Fibroblast of lung (primary cell): ENCODE data around the gene ERH. TPM values are rescaled to one million over a fixed set of nuclear protein-coding genes. Genes with fewer than 3 reads are reported as not detected.

ENCODE experiments used
- DNase-seq, 2 donors: peaks; one replicate each; pipeline versions ENCODE4 v3.0.0 to v3.0.0-alpha.2; 2010; ENCODE audit warnings: low read depth in 2 of 2
- H2AFZ ChIP-seq: 2 replicates; pipeline ENCODE4 v1.5.1; 2012; ENCODE audit warnings: low read length, control low read depth, inconsistent platforms
- H3K27ac ChIP-seq: 2 replicates; pipeline ENCODE4 v1.5.1; 2011; ENCODE audit warnings: low read length, control low read depth; ENCODE audit not compliant: insufficient read depth
- H3K27me3 ChIP-seq: 2 replicates; pipeline ENCODE4 v1.5.1; 2011; ENCODE audit warnings: mild to moderate bottlenecking, low read length; ENCODE audit not compliant: control insufficient read depth, insufficient read depth
- H3K36me3 ChIP-seq: 2 replicates; pipeline ENCODE4 v1.5.1; 2011; ENCODE audit warnings: low read length; ENCODE audit not compliant: control insufficient read depth, insufficient read depth
- H3K4me1 ChIP-seq: 2 replicates; pipeline ENCODE4 v1.5.1; 2011; ENCODE audit warnings: low read length; ENCODE audit not compliant: control insufficient read depth, insufficient read depth; ENCODE audit errors: extremely low read depth
- H3K4me2 ChIP-seq: 2 replicates; pipeline ENCODE4 v1.5.1; 2011; ENCODE audit warnings: low read length, control low read depth; ENCODE audit not compliant: insufficient read depth; ENCODE audit errors: extremely low read depth
- H3K4me3 ChIP-seq, 4 experiments: fragments of 200-600 bp in 1 of 4; sonication (generic) in 1 of 4; replicated peaks in 1 of 4; 2 replicates each; pipeline ENCODE4 v1.5.1; 2011 to 2016; ENCODE audit warnings: low read length in 4 of 4, low read depth in 3 of 4, mild to moderate bottlenecking in 3 of 4, control low read depth in 2 of 4, inconsistent platforms in 1 of 4, mixed read lengths in 1 of 4; ENCODE audit not compliant: insufficient read depth in 1 of 4; ENCODE audit errors: control extremely low read depth in 1 of 4
- H3K79me2 ChIP-seq: 2 replicates; pipeline ENCODE4 v1.5.1; 2012; ENCODE audit warnings: mild to moderate bottlenecking, low read length, inconsistent platforms; ENCODE audit not compliant: control insufficient read depth, insufficient read depth
- H3K9ac ChIP-seq: 2 replicates; pipeline ENCODE4 v1.5.1; 2011; ENCODE audit warnings: mild to moderate bottlenecking, low read length, control low read depth; ENCODE audit not compliant: insufficient read depth
- H3K9me3 ChIP-seq: 2 replicates; pipeline ENCODE4 v1.5.1; 2012; ENCODE audit warnings: low read depth, low read length; ENCODE audit not compliant: control insufficient read depth, insufficient read depth
- H4K20me1 ChIP-seq: 2 replicates; pipeline ENCODE4 v1.5.1; 2011; ENCODE audit warnings: low read length; ENCODE audit not compliant: control insufficient read depth, insufficient read depth; ENCODE audit errors: extremely low read depth
- CTCF ChIP-seq, 2 donors: IDR thresholded peaks in 1 of 2; conservative IDR thresholded peaks in 1 of 2; 1 replicate in 1 of 2; 2 replicates in 1 of 2; pipeline ENCODE4 v1.5.1; 2011 to 2012; ENCODE audit warnings: low read length in 2 of 2, control low read depth in 1 of 2, inconsistent platforms in 1 of 2, low read depth in 1 of 2, mild to moderate bottlenecking in 1 of 2
- EZH2 ChIP-seq: IDR thresholded peaks from 2 replicates; pipeline ENCODE4 v1.5.1; 2012; ENCODE audit warnings: low read length, control low read depth, mild to moderate bottlenecking; ENCODE audit errors: missing control alignments
- polyA plus RNA-seq, 2 donors: library from polyadenylated mRNA; depleted of rRNA in 1 of 2; stranded (reverse) in 1 of 2; unstranded in 1 of 2; fragments of >200 nt; gene quantifications; 2 replicates each; pipeline ENCODE4 v1.2.1, GENCODE V29; 2011 to 2012; ENCODE audit warnings: missing spikeins in 1 of 2
- total RNA-seq: library from RNA; depleted of rRNA; stranded (reverse); fragments of >200 nt; gene quantifications from 2 replicates; pipeline ENCODE4 v1.2.1, GENCODE V29; 2014

Gene ERH
- total and polyA plus RNA-seq, 2 donors (not counting 1 experiment from before 2014, with no cell fraction given) = 182 to 190 TPM

- Histone ChIP-seq H3K27ac (no peak overlapping the region), H2AFZ (no peak overlapping the region), H3K4me1 (peaks cover 2% of the 10 kb centered on the region), H4K20me1 (no peaks in the 10 kb centered on the region), H3K36me3 (no peaks in the 10 kb centered on the region), H3K4me2 (no peak overlapping the region), H3K4me3 (no peak overlapping the region), H3K27me3 (no peaks in the 10 kb centered on the region), H3K79me2 (no peaks in the 10 kb centered on the region), H3K9ac (no peak overlapping the region), H3K9me3 (no peaks in the 10 kb centered on the region)
- TF ChIP-seq EZH2 (no peak), CTCF (conservative IDR thresholded peaks at IDR 0.05 in 1 of 2, IDR thresholded peaks at IDR 0.05 in 1 of 2; ENCODE audit: low read depth in 1 of 2, low read length in 2 of 2) (no peak)
- DNase-seq = no peak
Measured at GRCh38 chr14:69357544-69358200, 40.4 kb downstream of the ERH start.

GRCh38 chr14:69356903-69357543 lies 41.1 kb downstream of the ERH start:
- Histone ChIP-seq H3K9me3 (no peaks in the 10 kb centered on the region), H2AFZ (no peak overlapping the region), H4K20me1 (no peaks in the 10 kb centered on the region), H3K4me3 (no peak overlapping the region), H3K9ac (no peak overlapping the region), H3K79me2 (no peaks in the 10 kb centered on the region), H3K4me1 (peaks cover 2% of the 10 kb centered on the region), H3K27me3 (no peaks in the 10 kb centered on the region), H3K4me2 (no peak overlapping the region), H3K27ac (no peak overlapping the region), H3K36me3 (no peaks in the 10 kb centered on the region)
- TF ChIP-seq CTCF (conservative IDR thresholded peaks at IDR 0.05 in 1 of 2, IDR thresholded peaks at IDR 0.05 in 1 of 2; ENCODE audit: low read depth in 1 of 2, low read length in 2 of 2) = no peak
- DNase-seq = no peak

DNA sequence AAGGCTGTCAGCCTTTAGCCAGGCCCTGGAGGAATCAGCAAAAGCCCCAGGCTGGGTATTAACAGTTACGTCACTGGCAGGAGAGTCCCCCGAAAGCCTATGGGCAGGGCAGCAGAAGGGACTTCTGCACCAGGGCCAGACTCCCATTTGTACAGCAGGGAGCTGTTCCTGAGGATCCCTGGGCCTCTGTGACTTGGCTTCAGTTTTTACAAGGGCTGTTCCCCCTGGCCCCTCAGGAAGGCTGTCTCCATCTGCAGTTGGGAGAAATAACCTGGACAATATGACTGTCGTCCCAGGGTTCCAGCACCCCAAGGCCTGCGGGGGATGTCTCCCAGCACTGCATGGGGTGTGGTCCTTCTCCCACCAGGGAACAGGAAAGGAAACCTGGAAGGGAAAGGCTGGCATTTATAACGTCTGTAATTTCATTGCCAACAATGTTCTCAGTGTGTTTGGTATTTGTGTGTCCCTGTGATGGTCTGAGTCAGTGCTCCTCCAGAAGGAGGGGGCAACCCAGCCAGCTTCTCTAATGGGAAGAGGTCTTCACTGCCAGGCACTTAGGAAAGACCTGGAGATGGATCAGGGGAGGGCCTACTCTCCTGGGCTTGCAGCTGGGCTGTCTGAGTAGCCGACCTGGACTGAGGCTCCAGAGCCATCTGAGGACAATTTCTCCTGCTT lies 42.4 kb downstream of the ERH start:
- no peaks in the 10 kb centered on the region for H3K27me3 ChIP-seq
- no peaks in the 10 kb centered on the region for H4K20me1 ChIP-seq
- no peaks in the 10 kb centered on the region for H3K9me3 ChIP-seq
- peaks cover 2% of the 10 kb centered on the region for H3K4me1 ChIP-seq
- no peak overlapping the region for H3K4me2 ChIP-seq
- no peak overlapping the region for H3K27ac ChIP-seq
- H3K36me3 ChIP-seq = no peaks in the 10 kb centered on the region
- H3K79me2 ChIP-seq = no peaks in the 10 kb centered on the region
- TF ChIP-seq CTCF (conservative IDR thresholded peaks at IDR 0.05 in 1 of 2, IDR thresholded peaks at IDR 0.05 in 1 of 2; ENCODE audit: low read depth in 1 of 2, low read length in 2 of 2) (no peak), EZH2 (no peak)
- DNase-seq = peak; percentile 50 to 84
- no peak overlapping the region for H2AFZ ChIP-seq
- H3K9ac ChIP-seq = no peak overlapping the region
- no peak overlapping the region for H3K4me3 ChIP-seq
